Subcutaneous adipose tissue (tissue), 4 donors: ENCODE measurements around the gene MSH5. TPM values are rescaled to one million over a fixed set of nuclear protein-coding genes. Genes with fewer than 3 reads are reported as not detected.

ENCODE experiments used
- total RNA-seq, 4 donors: library from RNA; depleted of rRNA; stranded (reverse); fragments of >200 nt; gene quantifications; one replicate each; pipeline ENCODE4 v1.1.0, GENCODE V29; 2016
- TF ChIP-seq, protein P1 (sequence below): fragments of 450-650 bp; IDR thresholded peaks from one replicate; pipeline ENCODE4 v1.5.1; 2016; ENCODE audit warnings: low read depth, mild to moderate bottlenecking, control low read depth, antibody characterized with exemption, moderate library complexity

The MSH5 gene
- total RNA-seq, 4 donors from 2014 or later = 7.5 to 24.5 (median 9.0) TPM

DNA sequence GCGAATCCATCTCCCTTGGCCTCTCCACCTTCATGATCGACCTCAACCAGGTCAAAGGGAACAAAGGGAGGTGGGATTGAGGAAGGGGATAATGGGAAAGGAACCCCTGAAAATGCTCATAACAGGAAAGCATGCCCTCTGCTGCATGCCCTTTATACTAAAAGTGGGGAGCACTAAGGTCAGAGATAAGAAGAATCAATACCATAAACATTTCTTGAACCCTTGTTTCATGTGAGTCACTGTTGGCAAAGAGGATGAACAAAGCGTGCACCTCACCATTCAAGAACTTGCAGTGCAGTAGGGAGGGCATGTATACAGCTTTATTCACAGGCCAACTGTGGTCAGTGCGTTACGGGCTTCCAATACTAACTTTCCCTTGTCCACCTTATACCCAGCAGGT lies 21.0 kb downstream of the MSH5 start:
- TF ChIP-seq, protein P1, sequence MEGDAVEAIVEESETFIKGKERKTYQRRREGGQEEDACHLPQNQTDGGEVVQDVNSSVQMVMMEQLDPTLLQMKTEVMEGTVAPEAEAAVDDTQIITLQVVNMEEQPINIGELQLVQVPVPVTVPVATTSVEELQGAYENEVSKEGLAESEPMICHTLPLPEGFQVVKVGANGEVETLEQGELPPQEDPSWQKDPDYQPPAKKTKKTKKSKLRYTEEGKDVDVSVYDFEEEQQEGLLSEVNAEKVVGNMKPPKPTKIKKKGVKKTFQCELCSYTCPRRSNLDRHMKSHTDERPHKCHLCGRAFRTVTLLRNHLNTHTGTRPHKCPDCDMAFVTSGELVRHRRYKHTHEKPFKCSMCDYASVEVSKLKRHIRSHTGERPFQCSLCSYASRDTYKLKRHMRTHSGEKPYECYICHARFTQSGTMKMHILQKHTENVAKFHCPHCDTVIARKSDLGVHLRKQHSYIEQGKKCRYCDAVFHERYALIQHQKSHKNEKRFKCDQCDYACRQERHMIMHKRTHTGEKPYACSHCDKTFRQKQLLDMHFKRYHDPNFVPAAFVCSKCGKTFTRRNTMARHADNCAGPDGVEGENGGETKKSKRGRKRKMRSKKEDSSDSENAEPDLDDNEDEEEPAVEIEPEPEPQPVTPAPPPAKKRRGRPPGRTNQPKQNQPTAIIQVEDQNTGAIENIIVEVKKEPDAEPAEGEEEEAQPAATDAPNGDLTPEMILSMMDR = no peak

GRCh38 chr6:31761343-31761742 lies 21.5 kb downstream of the MSH5 start:
- TF ChIP-seq, protein P1 = no peak

GRCh38 chr6:31762356-31762755 lies 22.6 kb downstream of the MSH5 start, which contains the start of gene SAPCD1:
Gene SAPCD1, plus strand, starts transcription at chr6:31762656. Its CDS starts 399 bp downstream, at chr6:31763055.
- TF ChIP-seq, protein P1 = no peak

- TF ChIP-seq, protein P1 = no peak
Observed at GRCh38 chr6:31762878-31763618, 23.2 kb downstream of the MSH5 start.

DNA sequence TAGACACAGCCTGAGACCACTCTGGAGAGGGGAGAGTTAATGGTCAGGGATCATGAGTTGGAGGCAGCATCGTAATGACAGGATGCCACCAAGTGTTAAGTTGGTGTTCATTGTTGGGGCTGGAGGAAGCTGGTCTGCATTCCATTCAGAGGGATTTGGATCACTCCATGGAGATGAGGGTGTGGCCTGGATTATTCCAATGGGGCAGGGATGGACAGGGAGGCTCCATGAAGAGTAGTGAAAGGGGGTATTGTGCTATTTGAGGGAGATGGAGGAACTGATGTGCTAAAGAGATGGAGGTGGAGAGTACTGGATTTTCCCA lies 23.8 kb downstream of the MSH5 start:
- TF ChIP-seq, protein P1 = no peak

DNA sequence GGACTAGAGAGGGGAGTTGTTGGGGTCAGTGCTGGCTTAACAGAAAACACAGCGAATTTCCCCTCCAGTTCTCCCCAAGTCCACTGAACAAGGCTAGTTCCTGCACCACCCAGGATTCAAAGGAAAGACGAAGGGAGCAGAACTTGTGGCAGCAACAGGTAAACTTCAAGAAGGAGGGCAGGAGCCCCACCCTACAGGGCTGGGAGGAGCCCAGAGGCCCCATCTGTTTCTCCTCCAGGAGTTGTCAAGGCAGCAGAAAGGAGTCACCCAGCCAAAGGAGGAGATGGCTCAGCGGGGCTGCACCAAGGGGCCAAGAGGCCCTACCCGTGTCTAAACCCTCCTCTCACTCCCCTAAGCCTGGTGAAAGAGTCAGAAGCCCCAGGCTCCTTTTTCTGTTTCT lies 24.4 kb downstream of the MSH5 start:
- TF ChIP-seq, protein P1 = no peak

DNA sequence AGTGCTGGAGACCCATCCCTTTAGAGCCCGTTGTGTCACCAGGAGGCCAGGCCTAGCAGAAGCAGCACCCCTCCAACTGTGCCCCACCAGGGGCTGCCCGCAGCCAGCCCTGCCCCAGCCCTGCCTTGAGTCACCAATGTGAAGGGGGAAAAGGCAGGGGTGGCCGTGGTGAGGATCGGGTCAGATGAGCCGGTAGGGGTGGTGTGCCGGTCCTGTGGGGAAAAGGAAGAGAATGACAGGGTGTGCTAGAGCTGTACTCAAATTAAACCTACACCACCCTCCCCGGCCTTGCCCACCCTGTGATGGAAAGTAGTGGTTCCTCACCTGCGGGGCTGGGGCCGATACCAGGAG lies 25.7 kb downstream of the MSH5 start:
- TF ChIP-seq, protein P1 = no peak
